A549 treated with DMSO at 1 μM for 4 hours (cell line): ENCODE measurements around the gene SCN4B. TPM values are rescaled to one million over a fixed set of nuclear protein-coding genes. Genes with fewer than 3 reads are reported as not detected.

Experiments
- total RNA-seq: library from RNA; stranded (reverse); fragments of 200-300 nt; extraction: Qiagen RNA extraction; gene quantifications from 5 replicates; pipeline ENCODE4 v1.2.3, GENCODE V29; 2022; ENCODE audit warnings: low read depth

The SCN4B gene, protein sequence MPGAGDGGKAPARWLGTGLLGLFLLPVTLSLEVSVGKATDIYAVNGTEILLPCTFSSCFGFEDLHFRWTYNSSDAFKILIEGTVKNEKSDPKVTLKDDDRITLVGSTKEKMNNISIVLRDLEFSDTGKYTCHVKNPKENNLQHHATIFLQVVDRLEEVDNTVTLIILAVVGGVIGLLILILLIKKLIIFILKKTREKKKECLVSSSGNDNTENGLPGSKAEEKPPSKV
- total RNA-seq, result 0.02 to 0.06 TPM (median 0.05 TPM) in 5 replicates

DNA sequence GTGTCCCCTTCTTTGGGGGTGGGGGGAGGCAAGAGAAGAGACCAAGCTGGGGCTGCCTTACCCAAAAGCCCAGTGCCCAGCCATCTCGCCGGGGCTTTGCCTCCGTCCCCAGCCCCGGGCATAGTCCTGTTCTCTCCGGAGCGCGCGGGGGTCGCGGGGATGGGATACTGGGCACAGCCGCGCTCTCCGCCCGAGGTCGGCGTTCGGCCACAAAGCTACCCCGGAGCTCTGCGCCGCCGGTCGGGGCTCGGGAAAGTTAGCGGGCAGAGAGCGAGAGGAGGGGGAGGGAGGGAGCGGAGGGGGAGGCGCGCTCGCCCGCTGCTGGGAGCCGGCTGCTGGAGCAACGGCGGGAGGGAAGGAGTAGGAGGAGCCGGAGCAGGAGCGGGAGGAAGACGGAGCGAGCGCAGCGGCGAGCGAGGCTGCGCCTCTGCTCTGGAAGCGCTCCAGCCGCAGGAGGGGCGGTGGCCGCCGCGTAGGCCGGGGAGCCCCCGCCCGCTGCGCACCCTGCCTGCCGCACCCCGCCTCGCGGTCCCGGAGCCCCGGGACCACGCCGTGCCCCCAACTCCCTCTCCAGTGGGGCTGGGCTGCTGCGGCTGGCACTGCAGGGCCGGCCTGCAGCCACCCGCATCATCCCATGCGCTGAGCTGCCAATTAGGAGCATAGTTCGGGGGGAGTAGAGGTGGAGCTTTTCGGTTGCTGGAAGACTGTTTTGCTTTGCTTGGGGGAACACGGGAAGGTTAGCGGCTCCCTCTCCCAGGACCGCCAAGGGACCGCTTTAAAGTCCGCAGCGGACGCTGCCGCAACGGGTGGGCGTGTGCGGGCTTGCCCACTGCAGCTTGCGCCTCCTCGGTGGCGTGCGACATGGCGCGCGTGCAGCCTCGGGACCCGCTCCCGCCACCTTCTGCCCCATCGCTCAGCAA lies at the start of gene SCN4B:
Gene SCN4B, minus strand, starts transcription at position 272 of the 920 bp plus-strand sequence. Its CDS starts 150 bp downstream, at position 122.

DNA sequence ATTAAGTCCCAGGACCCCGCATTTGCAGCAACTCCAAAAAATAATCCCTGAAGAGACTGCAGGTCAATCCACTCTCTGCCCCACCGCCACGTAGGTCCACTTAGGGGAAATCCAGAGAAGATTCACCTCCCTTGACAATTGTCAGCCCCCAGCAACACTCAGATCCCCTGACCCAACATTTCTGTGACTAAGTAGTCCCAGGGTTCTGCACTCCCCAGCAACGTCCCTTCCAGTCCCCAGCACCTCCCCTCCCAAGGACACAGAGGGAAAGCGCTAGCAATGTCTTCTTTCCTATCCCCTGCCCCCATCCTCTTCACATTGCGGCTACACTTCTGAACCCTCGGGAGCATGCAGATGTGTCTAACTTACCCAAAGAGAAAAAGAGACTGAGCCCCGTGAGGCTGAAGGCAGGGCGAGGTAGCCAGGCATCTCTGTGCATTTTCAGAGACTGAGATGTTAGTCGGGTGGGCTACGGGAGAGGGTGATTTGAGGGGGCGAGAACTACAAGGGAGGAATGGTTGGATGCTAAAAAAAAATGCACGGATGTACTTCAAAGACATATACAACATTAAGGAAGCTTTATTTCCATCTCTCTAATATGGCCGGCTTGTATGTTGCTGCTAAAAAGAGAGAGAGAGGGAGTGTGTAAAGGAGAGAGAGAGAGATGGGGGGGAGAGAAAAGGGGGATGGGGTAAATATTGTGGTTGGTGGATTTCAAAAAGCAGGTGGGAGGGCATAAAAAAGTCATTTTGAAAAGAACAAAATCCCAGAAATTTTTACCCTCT lies 23.6 kb upstream of the SCN4B start, which contains the start of gene SCN2B:
Gene SCN2B, minus strand, starts transcription at position 647 of the 785 bp plus-strand sequence. Its CDS starts 208 bp downstream, at position 439.

DNA sequence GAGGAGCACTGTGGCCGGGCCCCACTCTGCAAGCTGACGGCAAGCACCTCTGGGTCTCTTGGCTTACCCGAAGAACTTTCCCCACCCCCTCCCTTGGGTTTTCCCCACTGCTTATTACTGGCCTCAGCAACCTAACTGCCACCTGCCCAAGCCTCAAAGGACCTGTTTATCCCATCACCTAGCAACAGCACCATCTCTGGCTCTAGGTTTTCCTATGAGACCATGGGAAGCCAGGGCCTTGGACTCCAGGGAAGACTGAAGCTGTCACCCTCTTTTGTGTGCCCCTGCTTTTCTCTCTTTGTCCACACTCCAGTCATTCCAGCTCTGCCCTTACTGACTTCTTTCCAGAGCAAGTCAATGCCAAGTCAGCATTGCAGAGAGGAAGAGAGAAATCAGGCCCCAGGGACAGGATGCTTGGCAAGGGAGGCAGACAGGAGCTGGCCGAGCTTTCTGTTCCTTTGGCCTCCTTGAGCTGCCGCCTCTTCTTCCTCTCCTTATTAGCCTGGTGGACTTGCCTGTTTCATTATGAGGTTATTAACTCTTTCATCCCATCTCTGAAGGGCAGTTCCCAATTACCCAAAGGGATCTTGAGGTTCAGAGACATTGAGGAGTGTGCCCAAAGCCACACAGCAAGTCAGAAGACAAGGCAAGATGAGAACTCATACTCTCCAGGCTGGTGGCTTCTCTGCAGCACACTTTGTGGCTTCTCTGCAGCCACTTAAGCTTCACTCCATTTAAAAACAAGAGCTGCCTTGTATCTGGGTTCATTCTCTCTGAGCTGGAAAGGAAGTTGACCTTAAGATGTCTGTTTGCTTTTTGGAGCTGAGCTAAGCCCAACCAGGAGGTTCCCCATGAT lies 65.5 kb downstream of the SCN4B start, which contains the start of gene SMIM35:
Gene SMIM35, minus strand, starts transcription at position 51 of the 856 bp plus-strand sequence. CDS start 206 bp downstream, outside the sequence.

Other genes with a start within 250 kb of the SCN4B start
- gene TMPRSS13, start 223.4 kb downstream of the SCN4B start, total RNA-seq, result not detected in 5 replicates
- 0.07 to 0.34 TPM (median 0.18 TPM) in 4 of 5 replicates, not detected in the other for gene IL10RA, start 166.4 kb downstream of the SCN4B start, total RNA-seq
- gene TMPRSS4, start 75.7 kb downstream of the SCN4B start, total RNA-seq, result 0.13 TPM in 1 of 5 replicates, not detected in the others
- gene SMIM35, start 65.9 kb downstream of the SCN4B start, total RNA-seq, result not detected in 5 replicates
- gene SCN2B, start 23.8 kb upstream of the SCN4B start, total RNA-seq, result not detected in 5 replicates
- gene JAML, start 72.2 kb upstream of the SCN4B start, total RNA-seq, result not detected in 5 replicates
- gene MPZL3, start 99.5 kb upstream of the SCN4B start, total RNA-seq, result 0.35 to 0.45 TPM (median 0.40 TPM) in 5 replicates
- gene MPZL2, start 111.5 kb upstream of the SCN4B start, total RNA-seq, result 0.08 TPM in 1 of 5 replicates, not detected in the others
- not detected in 5 replicates for gene CD3E, start 151.9 kb upstream of the SCN4B start, total RNA-seq
- not detected in 5 replicates for gene CD3D, start 189.9 kb upstream of the SCN4B start, total RNA-seq
- gene CD3G, start 191.5 kb upstream of the SCN4B start, total RNA-seq, result not detected in 5 replicates
- gene UBE4A, start 206.8 kb upstream of the SCN4B start, total RNA-seq, result 10.4 to 12.7 TPM (median 12.0 TPM) in 5 replicates
- 156 to 194 TPM (median 189 TPM) in 5 replicates for gene ATP5MG, start 248.8 kb upstream of the SCN4B start, total RNA-seq